HTERT RPE-1 (cell line): ENCODE results near the gene JPT1.
"Not testable (repeated sequence)": the region's sequence is repeated elsewhere in the genome, so short reads cannot be mapped to it uniquely, and the experiment has no call there.

Experiments used
- in situ Hi-C: fragments of 300-500 bp; cut with MboI; formaldehyde crosslinking; loops from 4 replicates; pipeline ENCODE4 v1.14.3; 2020; ENCODE audit warnings: low sequenced_read_pairs

Gene JPT1

DNA sequence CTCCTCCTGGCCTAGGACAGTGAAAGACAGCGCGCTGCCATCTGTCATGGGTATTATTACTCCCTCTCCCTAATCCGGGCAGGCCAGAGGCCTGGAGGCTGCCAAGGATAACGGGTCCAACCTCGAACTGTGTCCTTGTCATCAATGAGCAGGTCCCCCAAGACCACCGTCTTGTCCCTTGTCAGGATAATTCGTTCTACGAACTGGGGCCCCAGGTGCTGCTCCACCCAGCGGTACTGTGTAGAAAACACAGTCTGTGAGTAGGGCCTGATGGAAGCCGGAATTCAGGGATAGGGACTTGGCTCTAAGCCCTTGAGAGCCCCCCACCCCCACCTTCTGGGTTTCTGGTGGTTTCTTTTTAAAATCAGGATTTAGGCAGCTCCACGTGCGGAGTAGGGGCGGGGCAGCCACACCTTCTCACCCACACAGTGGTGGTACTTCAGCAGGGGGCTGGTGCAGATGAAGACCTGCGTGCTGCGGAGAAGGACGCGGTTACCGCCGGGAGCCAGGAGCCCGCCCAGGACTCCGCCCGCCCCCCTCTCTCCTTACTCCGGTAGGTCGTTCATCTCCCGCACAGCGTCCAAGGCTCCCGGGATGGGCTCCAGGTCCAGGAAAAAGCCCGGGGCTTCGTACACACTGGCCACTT lies 23.6 kb downstream of the JPT1 start:
- in situ Hi-C loops = no loop called here

GRCh38 chr17:75130059-75130631 lies 24.2 kb downstream of the JPT1 start:
- in situ Hi-C loops = no loop called here

GRCh38 chr17:75129576-75129975 lies 24.7 kb downstream of the JPT1 start:
- in situ Hi-C loops = no loop called here

DNA sequence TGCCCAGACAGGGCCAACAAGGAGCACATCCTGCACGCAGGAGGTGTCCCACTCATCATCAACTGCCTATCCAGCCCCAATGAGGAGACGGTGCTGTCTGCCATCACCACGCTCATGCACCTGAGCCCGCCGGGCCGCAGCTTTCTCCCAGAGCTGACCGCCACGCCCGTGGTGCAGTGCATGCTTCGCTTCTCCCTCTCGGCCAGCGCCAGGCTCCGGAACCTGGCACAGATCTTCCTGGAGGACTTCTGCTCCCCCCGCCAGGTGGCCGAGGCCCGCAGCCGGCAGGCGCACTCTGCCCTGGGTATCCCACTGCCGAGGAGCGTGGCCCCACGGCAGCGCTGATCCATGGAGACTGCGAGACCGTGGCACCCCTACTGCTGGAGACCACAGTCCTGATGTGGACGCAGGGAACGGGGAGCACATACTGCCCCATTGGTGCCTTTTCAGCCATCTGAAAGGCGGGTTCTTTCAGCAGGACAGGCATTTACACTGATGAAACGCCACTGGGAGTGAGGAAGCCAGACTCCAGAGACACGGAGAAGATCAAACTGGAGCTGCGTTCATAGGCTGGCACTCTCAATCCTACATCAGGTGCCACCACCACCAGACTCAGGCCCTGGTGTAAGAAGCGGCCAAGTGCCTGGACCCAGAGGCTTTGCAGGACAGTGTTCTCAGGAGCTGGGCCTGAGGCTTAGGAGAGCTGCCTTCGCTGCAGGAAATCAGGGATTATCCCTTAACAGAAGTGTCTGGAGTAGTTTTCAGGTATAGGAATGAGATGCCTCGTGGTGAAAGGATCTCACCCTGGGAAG lies 25.4 kb downstream of the JPT1 start:
- in situ Hi-C loops = no loop called here

DNA sequence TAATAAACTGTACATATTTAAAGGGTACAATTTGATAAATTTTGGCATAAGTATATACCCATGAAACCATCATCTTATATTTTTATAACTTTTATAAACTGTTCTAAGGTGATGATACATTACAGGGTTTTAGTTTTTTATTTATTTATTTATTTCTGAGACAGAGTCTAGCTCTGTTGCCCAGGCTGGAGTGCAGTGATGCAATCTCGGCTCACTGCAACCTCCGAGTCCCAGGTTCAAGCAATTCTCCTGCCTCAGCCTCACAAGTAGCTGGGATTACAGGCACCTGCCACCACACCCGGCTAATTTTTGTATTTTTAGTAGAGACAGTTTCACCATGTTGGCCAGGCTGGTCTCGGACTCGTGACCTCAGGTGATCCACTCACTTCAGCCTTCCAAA lies 26.4 kb downstream of the JPT1 start:
- in situ Hi-C loops = not testable (repeated sequence)

GRCh38 chr17:75126954-75127353 lies 27.4 kb downstream of the JPT1 start:
- in situ Hi-C loops = no loop called here

DNA sequence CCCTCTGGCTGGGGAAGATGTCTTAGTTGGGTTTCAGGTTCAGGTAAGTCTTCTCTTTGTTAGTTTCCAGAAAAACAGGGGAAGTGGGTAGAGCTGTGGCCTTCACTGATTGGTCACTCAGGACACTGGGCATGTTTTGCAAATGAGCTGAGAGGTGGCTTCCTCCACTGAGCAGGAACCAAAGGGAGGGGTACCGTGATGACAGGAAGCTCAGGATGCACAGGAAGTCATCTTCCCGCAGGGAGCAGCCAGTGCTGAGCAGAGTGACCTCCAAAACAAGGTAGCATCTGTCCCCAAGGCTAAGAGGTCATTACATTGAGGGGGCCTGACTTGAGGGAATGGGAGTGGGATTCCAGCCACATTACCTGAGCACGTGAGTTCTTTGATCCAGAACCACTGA lies 28.3 kb downstream of the JPT1 start:
- in situ Hi-C loops = no loop called here

DNA sequence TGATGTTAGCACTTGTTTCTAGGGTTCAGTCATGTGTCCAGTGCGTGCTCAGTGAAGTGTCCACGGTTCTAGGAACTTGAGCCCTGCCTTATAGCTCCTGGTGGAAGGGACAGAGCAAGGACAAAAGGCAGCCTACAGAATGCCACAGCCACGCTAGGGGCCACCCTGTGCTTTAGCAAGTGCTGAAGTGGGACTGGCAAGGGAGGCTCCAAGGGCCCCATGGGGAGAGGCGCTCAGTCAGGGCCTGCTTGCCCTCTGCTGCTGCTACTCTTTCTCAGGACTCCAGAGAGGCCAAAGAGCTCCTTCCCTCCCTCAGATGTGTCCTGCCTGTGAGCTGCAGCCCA lies 29.5 kb downstream of the JPT1 start:
- in situ Hi-C loops = no loop called here

DNA sequence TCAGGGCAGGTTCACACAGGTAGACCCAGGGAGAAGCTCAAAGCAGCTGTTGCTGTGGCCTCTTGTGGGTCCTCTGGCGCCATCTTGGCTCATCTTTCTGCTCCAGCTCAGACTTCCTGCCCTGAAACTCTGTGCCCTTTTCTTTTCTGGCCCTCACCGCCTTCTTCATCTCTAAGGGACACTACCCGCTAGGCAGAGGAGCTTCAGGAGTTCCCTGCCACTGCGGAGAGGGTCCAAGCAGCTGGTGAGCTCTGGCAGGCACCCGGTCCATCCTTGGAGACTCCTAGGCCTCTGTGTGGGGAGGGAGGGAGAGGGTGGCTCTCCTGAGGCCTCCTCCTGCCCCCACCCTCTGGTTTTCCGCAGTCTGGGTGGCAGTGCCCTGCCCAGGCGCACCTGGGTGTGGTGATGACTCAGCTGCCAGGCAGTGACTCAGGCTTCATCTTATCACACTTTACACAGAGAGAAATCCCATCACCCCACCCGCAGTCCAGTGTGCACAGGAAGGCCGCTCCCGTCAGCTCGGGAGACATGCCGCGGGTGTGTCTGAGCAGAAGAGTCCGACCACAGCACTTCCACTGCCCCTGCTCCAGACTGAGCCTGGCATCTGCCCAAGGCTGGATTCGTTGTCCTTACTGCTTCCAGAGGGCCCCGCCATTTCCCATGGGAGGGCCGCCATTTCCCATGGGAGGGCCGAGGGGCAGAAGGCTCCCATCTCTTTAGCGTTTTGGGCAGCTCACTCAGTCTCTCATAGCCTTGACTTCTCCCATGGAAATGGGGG lies 30.1 kb downstream of the JPT1 start:
- in situ Hi-C loops = no loop called here

GRCh38 chr17:75118307-75118706 lies 36.0 kb downstream of the JPT1 start:
- in situ Hi-C loops = no loop called here

DNA sequence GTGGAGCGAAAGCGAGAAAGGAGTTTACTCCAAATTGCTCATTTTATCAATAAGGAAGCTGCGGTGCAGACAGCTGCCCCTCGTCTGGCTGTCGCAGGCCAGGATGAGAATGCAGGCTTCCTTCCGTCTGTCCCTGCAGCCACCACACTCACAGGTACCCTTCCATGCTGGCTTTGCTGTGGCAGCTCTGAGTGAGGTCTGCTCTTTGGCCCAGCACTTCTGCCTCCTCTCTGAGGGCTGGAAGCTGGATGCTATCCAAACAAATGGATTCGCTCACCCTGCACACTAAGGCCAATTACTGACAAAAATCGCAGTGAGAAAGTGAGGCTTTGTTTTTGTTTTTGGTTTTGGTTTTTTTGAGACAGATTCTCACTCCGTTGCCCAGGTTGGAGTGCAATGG lies 37.6 kb downstream of the JPT1 start:
- in situ Hi-C loops = no loop called here

DNA sequence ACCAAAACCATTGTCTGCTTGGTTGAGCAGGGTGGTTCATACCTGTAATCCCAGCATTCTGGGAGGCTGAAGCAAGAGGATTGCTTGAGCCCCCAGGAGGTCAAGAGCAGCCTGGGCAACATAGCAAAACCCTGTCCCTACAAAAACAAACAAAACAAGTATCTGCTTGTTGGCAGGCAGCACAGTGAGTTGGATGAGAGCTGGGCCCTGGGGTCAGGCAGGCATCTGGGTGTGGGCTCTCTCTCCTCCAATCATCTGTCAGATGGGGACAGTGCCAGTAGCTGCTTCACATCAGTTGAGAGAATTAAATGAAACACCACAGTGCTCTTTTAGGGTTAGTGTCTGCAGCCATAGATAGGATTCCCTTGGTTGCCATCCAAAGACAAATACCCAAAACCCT lies 38.8 kb downstream of the JPT1 start:
- in situ Hi-C loops = no loop called here

GRCh38 chr17:75114552-75115314 lies 39.6 kb downstream of the JPT1 start:
- in situ Hi-C loops = no loop called here

GRCh38 chr17:75113798-75114551 lies 40.3 kb downstream of the JPT1 start:
- in situ Hi-C loops = no loop called here

DNA sequence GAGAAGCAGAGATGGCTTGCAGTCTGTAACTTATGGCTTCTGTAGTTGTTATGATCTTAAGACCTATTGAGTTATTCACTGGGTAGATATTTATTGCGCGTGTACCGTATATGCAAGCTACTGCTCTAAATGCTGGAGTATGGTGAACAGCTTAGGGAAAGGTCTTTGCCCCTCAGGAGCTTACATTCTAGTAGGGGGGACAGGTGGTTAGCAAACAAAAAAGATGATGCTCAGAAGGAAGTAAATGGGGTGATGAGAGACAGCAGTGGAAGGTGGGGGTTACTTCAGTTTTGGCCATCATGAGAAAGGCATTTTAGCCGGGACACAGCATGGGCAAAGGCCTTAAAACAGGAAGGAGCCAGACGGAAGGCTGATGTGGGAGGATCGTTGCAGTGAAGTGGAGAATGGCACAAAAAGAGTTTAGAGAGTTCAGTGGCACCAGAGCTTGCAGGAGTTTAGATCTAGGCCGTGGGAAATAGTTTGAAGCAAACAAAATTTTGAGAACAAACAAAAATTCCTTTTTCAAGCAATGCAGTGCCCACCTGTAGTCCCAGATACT lies 42.5 kb downstream of the JPT1 start:
- in situ Hi-C loops = no loop called here

DNA sequence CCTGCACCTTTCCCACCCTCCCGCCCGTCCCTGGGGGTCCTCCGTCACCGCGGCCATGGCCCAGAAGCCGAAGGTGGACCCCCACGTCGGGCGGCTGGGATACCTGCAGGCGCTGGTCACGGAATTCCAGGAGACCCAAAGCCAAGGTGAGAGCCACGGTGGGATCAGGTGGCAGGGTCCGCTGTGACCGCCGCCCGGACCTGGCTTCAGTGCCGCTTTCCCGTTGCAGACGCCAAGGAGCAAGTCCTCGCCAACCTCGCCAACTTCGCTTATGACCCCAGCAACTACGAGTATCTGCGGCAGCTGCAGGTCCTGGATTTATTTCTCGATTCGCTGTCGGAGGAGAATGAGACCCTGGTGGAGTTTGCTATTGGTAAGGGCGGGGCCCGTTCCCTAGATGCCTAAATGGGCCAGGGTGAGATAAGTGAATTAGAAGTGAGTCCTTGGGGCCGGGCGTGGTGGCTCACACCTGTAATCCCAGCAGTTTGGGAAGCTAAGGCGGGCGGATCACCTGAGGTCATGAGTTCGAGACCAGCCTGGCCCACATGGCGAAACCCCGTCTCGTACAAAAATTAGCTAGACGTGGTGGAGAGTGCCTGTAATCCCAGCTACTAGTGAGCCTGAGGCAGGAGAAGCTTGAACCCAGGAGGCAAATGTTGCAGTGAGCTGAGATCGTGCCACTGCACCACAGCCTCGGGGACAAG lies 43.9 kb downstream of the JPT1 start:
- in situ Hi-C loops = no loop called here

- in situ Hi-C loops = no loop called here
Measured at GRCh38 chr17:75109407-75110233, 44.7 kb downstream of the JPT1 start, which contains the start of gene ARMC7. Gene ARMC7, plus strand, starts transcription at chr17:75109969. Its CDS starts 320 bp downstream, at chr17:75110289.

- in situ Hi-C loops = no loop called here
Measured at GRCh38 chr17:75109046-75109406, 45.3 kb downstream of the JPT1 start.
